GM12878 (cell line): ENCODE data around the gene GOLGA2. TPM values are rescaled to one million over a fixed set of nuclear protein-coding genes. Genes with fewer than 3 reads are reported as not detected.

Source experiments
- BHLHE40 ChIP-seq, 2 experiments: fragments of 450-650 bp in 1 of 2; IDR thresholded peaks; 2 replicates each; pipeline ENCODE4 v1.6.1; 2011 to 2017; ENCODE audit warnings: low read depth in 2 of 2, borderline replicate concordance in 1 of 2, improper control_type of control experiment in 1 of 2, low read length in 1 of 2, mild to moderate bottlenecking in 1 of 2
- BMI1 ChIP-seq: fragments of 450-650 bp; IDR thresholded peaks from 2 replicates; pipeline ENCODE4 v1.6.1; 2016; ENCODE audit warnings: mild to moderate bottlenecking, moderate library complexity, borderline replicate concordance
- CHD4 ChIP-seq: fragments of 200-600 bp; sonication (generic); IDR thresholded peaks from 2 replicates; pipeline ENCODE4 v1.6.1; 2016; ENCODE audit warnings: mild to moderate bottlenecking
- CREB1 ChIP-seq: IDR thresholded peaks from 2 replicates; pipeline ENCODE4 v1.6.1; 2012; ENCODE audit warnings: low read depth, mild to moderate bottlenecking, inconsistent platforms
- E2F8 ChIP-seq: fragments of 450-650 bp; IDR thresholded peaks from 2 replicates; pipeline ENCODE4 v1.6.1; 2018; ENCODE audit warnings: mild to moderate bottlenecking, low read depth, moderate library complexity; ENCODE audit not compliant: partially characterized antibody
- E4F1 ChIP-seq: fragments of 450-650 bp; IDR thresholded peaks from 2 replicates; pipeline ENCODE4 v1.6.1; 2018; ENCODE audit warnings: borderline replicate concordance, mild to moderate bottlenecking; ENCODE audit not compliant: partially characterized antibody
- ETV6 ChIP-seq, 2 experiments: fragments of 450-650 bp in 1 of 2; IDR thresholded peaks in 1 of 2; conservative IDR thresholded peaks in 1 of 2; 2 replicates each; pipeline ENCODE4 v1.6.1; 2014; ENCODE audit warnings: antibody characterized with exemption in 1 of 2, borderline replicate concordance in 1 of 2, low read depth in 1 of 2, mild to moderate bottlenecking in 1 of 2, moderate library complexity in 1 of 2
- IKZF2 ChIP-seq, 2 experiments: fragments of 450-650 bp; IDR thresholded peaks; 2 replicates each; pipeline ENCODE4 v1.6.1; 2017; ENCODE audit warnings: mild to moderate bottlenecking in 2 of 2, moderate library complexity in 2 of 2
- KDM1A ChIP-seq: fragments of 200-600 bp; sonication (generic); IDR thresholded peaks from 2 replicates; pipeline ENCODE4 v1.6.1; 2016; ENCODE audit warnings: borderline replicate concordance
- MTA3 ChIP-seq: IDR thresholded peaks from 2 replicates; pipeline ENCODE4 v1.6.1; 2012; ENCODE audit warnings: low read length, inconsistent platforms, borderline replicate concordance
- MYB ChIP-seq: fragments of 150-350 bp; IDR thresholded peaks from 2 replicates; pipeline ENCODE4 v1.6.1; 2014; ENCODE audit warnings: mild to moderate bottlenecking, low read depth, low read length, borderline replicate concordance
- NFIC ChIP-seq: IDR thresholded peaks from 2 replicates; pipeline ENCODE4 v1.6.1; 2012; ENCODE audit warnings: low read depth, mild to moderate bottlenecking, inconsistent platforms, low read length, moderate library complexity
- RELB ChIP-seq: fragments of 450-650 bp; IDR thresholded peaks from 2 replicates; pipeline ENCODE4 v1.6.1; 2017; ENCODE audit warnings: low read depth, mild to moderate bottlenecking, moderate library complexity
- SPI1 ChIP-seq: IDR thresholded peaks from 2 replicates; pipeline ENCODE4 v1.6.1; 2011; ENCODE audit warnings: low read depth, mild to moderate bottlenecking, low read length, moderate library complexity, borderline replicate concordance; ENCODE audit not compliant: insufficient read depth
- USF2 ChIP-seq: IDR thresholded peaks from 2 replicates; pipeline ENCODE4 v1.6.1; 2011; ENCODE audit warnings: low read depth, low read length, improper control_type of control experiment, borderline replicate concordance
- ZBTB4 ChIP-seq: fragments of 450-650 bp; formaldehyde crosslinking; IDR thresholded peaks from 2 replicates; pipeline ENCODE4 v1.4.0; 2022; ENCODE audit warnings: mild to moderate bottlenecking, moderate library complexity
- polyA plus RNA-seq, 11 experiments: library from polyadenylated mRNA; depleted of rRNA in 4 of 11; unstranded in 6 of 11; stranded (reverse) in 5 of 11; fragments of >200 nt; fragmentation: Nextera tagmentation in 4 of 11; fragmentation: Illumina TruSeq in 1 of 11; extraction: Ambion mirVana in 4 of 11; extraction: Trizol in 1 of 11; gene quantifications; 1 replicate in 1 of 11; 2 replicates in 10 of 11; pipeline versions ENCODE4 v1.2.1 to v1.2.3, GENCODE V29; 2011 to 2016; ENCODE audit warnings: inconsistent platforms in 2 of 11, missing spikeins in 2 of 11, low read depth in 1 of 11
- total RNA-seq, 4 experiments: library from RNA; depleted of rRNA in 3 of 4; stranded (reverse); fragments of >200 nt in 3 of 4; fragmentation: Illumina TruSeq in 1 of 4; extraction: Trizol in 1 of 4; gene quantifications; 2 replicates each; pipeline versions ENCODE4 v1.2.1 to v1.2.3, GENCODE V29; 2013 to 2021

The GOLGA2 gene
- total and polyA plus RNA-seq, 10 of the 15 experiments (the other 5 are each of a cell fraction or from before 2014, with no cell fraction given): 5.9 to 32.6 (median 19.7) TPM

- TF ChIP-seq E2F8: no peak
- TF ChIP-seq MTA3: no peak
- TF ChIP-seq ZBTB4 (CRISPR knock-in tag): no peak
- TF ChIP-seq SPI1: peak; percentile 57; the same call in 1 of the 2 replicates
- TF ChIP-seq USF2: peak; percentile 48; the same call in 1 of the 2 replicates
- peak; percentile 48 for TF ChIP-seq E4F1
- TF ChIP-seq RELB: peak; percentile 76; the same call in 1 of the 2 replicates
- TF ChIP-seq KDM1A: no peak
- TF ChIP-seq BMI1: no peak; the same call in 1 of the 2 replicates
- TF ChIP-seq NFIC: no peak
- no peak for TF ChIP-seq ETV6 (conservative IDR thresholded peaks at IDR 0.05 in 1 of 2, IDR thresholded peaks at IDR 0.05 in 1 of 2; ENCODE audit: borderline replicate concordance in 1 of 2, low read depth in 1 of 2)
- TF ChIP-seq CHD4: no peak
- TF ChIP-seq IKZF2 (IDR thresholded peaks at IDR 0.05): no peak
- no peak for TF ChIP-seq MYB
- TF ChIP-seq CREB1: peak; percentile 89
- 0 out of 4 replicates have a peak, but pooled peaks of 1 of the 2 experiments have one; percentile 34 for TF ChIP-seq BHLHE40 (IDR thresholded peaks at IDR 0.05; ENCODE audit: borderline replicate concordance in 1 of 2, low read depth in 2 of 2, low read length in 1 of 2)
Measured at GRCh38 chr9:128276008-128276573, 284 bp upstream of the GOLGA2 start, which contains the start of gene SWI5 (continued).
